CD4-positive, alpha-beta T cell treated with Interleukin-12 subunit alpha and Interleukin-12 subunit beta, for 1 hour (primary cell): ENCODE results near the gene TBC1D28.
"Not testable (repeated sequence)": the region's sequence is repeated elsewhere in the genome, so short reads cannot be mapped to it uniquely, and the experiment has no call there.

Experiments used
- DNase-seq: peaks from one replicate; pipeline ENCODE4 v3.0.0-alpha.2; 2020

TBC1D28 gene

GRCh38 chr17:18644291-18644690 is at the start of gene TBC1D28:
Gene TBC1D28, minus strand, starts transcription at chr17:18644391. Its CDS starts 3,039 bp downstream, at chr17:18641352.
- not testable (repeated sequence) for DNase-seq

DNA sequence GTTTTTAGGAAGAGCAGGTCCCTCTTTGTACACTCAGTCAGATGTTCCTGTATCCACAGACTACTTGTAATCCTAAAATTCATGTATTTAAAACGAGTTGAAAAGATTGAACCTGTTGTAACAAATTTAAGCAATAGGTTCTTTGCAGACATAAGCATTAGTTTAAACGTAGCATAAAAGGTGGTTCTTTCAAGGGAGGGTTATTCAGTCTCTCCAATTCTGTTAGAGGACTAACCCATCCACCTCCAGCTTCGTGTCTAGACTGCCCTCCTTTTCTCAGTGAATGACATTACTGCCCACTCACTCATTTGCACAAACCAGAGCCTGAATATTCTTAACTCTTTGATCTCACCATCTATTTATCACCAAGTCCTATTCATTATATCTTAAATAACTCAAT is 38.5 kb upstream of the TBC1D28 start:
- DNase-seq: not testable (repeated sequence)

DNA sequence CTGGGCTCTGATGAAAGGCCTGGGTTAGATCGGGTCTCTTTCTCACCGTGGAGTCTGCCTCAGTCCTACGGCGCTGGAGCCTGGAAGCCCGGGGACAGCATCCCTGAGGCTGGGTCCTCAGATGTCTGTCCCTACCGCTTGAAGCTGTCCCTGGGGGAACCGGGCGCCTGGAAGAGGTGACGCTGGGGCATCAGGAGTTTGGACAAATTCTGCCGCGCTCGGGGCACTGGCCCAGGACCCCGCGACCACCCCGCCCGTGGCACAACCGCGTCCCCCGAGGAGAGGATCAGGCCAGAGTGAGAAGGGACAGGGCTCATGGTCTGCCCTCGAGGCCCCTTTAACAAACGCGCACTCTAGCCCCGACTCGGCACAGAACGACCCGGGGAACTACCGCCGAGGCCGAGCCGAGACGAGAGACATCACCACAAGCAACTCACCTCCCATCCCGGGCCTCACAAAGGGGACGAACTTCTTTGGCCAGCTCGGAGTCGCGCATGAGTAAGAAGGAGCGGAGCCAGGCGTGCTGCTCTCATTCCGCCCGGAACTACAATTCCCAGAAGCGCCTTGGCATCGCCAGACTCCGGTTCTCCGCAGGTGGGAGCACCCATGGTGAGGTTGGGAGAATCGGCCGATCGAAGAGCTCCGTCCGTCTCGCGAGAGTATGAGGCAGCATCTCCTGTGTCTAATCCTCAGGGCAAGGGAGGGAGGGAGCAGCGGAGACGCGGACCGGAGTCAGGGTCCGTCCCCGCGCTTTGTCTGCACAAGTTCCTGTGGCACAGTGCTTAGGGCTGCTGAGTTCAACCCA is 37.8 kb upstream of the TBC1D28 start, which contains the start of gene FOXO3B:
TSS of gene FOXO3B (minus strand) at position 548 of the 805 bp plus-strand sequence. CDS start 663 bp downstream, outside the sequence.
- peak; percentile 85 for DNase-seq

DNA sequence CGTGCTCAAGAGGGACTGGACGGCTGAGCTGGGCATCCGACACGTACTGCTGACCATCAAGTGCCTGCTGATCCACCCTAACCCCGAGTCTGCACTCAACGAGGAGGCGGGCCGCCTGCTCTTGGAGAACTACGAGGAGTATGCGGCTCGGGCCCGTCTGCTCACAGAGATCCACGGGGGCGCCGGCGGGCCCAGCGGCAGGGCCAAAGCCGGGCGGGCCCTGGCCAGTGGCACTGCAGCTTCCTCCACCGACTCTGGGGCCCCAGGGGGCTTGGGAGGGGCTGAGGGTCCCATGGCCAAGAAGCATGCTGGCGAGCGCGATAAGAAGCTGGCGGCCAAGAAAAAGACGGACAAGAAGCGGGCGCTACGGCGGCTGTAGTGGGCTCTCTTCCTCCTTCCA is 33.2 kb upstream of the TBC1D28 start:
- DNase-seq: not testable (repeated sequence)

DNA sequence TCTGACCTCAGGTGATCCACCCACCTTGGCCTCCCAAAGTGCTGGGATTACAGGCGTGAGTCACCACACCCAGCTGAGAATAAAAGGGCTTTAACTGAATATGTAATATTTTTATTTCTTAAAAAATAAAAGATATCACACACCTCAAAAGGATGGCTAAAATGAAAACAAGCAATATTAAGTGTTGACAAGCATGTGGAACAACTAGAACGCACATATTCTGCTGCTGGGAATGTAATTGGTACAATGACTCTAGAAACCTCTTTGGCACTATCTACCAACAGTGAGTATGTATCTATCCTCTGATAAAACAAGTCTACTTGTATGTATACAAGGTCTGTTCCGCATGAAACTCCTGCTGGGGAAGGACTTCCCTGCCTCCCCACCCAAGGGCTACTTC is 32.7 kb upstream of the TBC1D28 start:
- DNase-seq: not testable (repeated sequence)

DNA sequence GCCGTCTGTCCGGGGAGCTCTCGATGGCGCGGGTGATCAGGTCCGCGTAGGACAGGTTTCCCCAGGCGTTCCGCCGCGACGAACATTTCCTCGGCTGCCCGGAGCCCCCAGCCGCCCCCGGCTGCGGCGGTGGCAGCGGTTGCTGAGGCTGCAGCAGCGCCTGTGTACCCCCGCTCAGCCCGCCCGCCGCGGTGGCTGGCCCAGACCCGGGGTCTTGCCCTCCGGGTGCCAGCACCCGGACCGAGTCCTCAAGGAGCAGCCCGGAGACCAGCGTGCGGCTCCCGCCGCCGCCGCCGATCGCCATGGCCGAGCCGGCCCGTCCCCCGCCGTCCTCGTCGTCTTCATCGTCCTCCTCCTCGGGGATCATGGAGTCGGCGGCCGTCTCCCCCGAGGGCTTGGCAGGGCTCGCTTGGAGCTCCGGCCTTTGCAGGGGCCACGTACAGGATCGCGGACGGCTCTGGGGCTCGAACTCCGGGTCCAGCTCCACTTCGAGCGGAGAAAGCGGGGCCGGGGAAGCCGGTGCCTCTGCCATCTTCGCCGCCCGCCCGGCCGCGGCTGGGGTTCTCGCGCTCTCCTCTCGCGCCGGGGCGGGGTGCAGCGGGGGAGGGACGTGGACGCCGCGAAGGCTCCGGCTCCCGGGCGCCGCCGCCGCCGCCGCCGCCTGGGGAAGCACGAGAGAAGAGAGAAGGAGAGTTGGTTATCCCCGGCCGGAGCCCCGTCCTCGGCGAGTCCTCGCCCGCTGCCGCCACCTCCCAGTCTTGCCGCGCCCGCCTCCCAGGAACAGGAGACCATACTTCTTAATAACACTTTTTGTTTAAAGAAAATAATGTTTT is 28.4 kb upstream of the TBC1D28 start:
- not testable (repeated sequence) for DNase-seq

- not testable (repeated sequence) for DNase-seq
These were observed 24.4 kb upstream of the TBC1D28 start for GRCh38 chr17:18668625-18669024.

GRCh38 chr17:18667535-18667934 is 23.3 kb upstream of the TBC1D28 start:
- not testable (repeated sequence) for DNase-seq

- DNase-seq: not testable (repeated sequence)
These were observed 22.1 kb upstream of the TBC1D28 start for GRCh38 chr17:18666326-18666725.

GRCh38 chr17:18661924-18662624 is 17.9 kb upstream of the TBC1D28 start:
- DNase-seq: not testable (repeated sequence)

- DNase-seq: not testable (repeated sequence)
These were observed 5.9 kb upstream of the TBC1D28 start for GRCh38 chr17:18650094-18650493.

GRCh38 chr17:18643124-18643523 is 1.1 kb downstream of the TBC1D28 start:
- not testable (repeated sequence) for DNase-seq

GRCh38 chr17:18638357-18638756 is 5.8 kb downstream of the TBC1D28 start:
- DNase-seq: not testable (repeated sequence)

GRCh38 chr17:18636237-18636636 is 8.0 kb downstream of the TBC1D28 start:
- DNase-seq: not testable (repeated sequence)

GRCh38 chr17:18635773-18636172 is 8.4 kb downstream of the TBC1D28 start:
- DNase-seq: not testable (repeated sequence)

GRCh38 chr17:18634550-18635263 is 9.5 kb downstream of the TBC1D28 start:
- DNase-seq: not testable (repeated sequence)

DNA sequence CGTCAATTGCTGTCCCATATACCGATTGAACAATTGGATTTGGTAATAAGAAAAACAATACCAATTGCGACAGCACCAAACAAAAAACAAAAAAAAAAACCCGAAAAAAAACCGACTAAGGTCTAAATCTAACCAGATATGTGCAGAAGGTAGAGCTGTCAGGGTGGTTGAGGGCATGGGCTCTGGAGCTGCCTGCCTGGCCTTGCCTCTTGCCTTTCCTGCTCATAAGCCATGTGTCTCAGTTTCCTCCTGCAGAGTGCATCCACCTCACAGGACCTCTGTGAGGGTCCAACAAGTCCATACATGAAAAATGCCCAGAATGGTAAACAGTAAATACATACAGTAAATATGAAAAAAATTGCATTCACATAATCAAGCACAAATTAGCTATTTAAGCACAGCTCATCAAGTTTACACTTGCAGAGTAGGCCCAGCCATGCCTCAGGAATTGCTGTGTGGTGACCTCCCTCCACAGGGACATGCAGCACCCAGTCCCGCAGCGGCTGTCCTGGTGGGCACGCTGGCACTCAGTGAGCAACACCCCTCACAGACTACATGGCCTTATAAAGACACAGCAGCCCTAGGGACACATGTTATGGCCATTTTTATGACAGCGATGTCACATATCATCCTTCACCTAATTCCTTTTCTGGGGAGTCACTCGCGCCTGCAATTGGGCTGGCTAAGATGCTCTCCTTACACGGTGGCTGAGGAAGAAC is 17.9 kb downstream of the TBC1D28 start:
- no peak for DNase-seq

GRCh38 chr17:18625509-18626104 is 18.6 kb downstream of the TBC1D28 start:
- DNase-seq: peak; percentile 95

DNA sequence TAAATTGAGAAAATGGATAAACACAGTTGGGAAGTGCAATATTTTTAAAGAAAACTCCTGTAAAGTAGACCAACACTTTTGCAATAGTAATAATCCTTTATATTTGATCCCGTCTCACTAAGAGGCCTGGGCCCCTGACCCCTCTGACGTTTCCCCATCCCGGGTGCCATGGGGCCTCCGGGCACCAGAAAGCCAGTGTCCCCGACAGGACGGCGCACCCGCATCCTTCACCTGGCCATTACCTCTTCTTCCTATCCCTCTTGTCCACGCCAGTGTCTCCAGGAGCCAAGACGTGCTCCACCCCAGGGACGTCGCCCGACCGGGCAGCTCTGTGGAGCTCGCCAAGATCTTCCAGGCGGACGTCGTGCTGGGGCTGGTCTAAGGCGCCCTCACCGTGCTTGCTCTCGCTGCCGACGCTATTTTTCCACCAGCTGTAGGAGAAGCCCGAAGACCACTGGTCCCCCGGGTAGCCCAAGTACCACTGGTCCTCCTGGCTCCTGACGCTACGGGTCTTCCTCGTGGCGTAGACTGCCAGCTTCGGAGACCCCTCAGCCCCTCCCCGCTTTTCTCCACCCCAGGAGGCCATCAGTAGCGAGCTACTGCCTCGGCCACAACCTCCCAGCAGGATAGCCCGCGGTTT is 19.2 kb downstream of the TBC1D28 start:
- not testable (repeated sequence) for DNase-seq

DNA sequence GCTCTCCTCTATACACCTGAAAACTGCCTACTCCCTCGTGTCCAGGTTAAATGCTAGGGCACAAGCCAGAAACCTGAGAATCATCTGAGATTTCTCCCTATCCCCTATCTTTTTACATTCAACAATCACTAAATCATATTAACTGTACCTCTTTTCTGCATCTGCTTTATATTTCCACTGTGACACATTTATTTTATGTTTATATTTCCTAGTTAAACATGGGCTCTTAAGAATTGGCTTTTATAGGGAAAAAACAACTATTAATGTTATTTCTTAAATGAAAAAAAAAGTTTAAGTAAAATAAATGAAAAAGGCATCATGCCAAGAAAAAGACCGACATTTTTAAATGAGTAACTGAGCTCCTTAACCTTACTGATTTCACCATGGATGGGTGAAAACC is 26.6 kb downstream of the TBC1D28 start:
- not testable (repeated sequence) for DNase-seq
